ENCODE data around the gene C19orf47. TPM values are rescaled to one million over a fixed set of nuclear protein-coding genes. Genes with fewer than 3 reads are reported as not detected.

The C19orf47 gene
- total and polyA plus RNA-seq, 2 experiments from 2014 or later: 6.2 to 11.2 TPM

DNA sequence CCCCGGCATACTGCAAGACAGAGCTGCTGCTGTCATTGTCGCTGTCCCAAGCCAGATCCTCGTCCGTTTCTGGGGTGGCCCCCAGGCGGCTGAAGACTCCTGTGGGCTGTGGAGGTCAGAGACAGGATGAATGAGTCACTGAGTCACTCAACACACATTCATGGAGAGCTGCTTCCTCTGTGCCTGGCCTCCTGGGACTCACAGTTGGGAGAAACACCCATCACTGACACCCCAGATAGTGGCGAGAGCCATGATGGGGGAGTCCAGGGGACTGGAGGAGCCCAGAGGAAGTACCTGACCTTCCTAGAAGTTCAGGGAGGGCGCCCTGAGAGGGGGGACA lies 26.0 kb downstream of the C19orf47 start:
- Histone ChIP-seq H3K79me2 (ENCODE audit: insufficient read depth) (no peaks in the 10 kb centered on the region), H4K20me1 (ENCODE audit: insufficient read depth) (no peaks in the 10 kb centered on the region), H3K4me1 (ENCODE audit: insufficient read depth) (no peaks in the 10 kb centered on the region), H3K36me3 (ENCODE audit: low read depth) (peaks cover 11% of the 10 kb centered on the region; the same call in 1 of the 2 replicates), H3F3A (ENCODE audit: insufficient read depth) (no peaks in the 10 kb centered on the region), H3K9me2 (ENCODE audit: insufficient read depth) (no peaks in the 10 kb centered on the region), H3K27ac (no peak overlapping the region), H3K4me3 (no peak overlapping the region), H3K4me2 (ENCODE audit: unreplicated experiment) (no peak overlapping the region), H2AFZ (no peak overlapping the region), H3K27me3 (replicated peaks; ENCODE audit: insufficient read depth) (no peaks in the 10 kb centered on the region), H3K9ac (no peak overlapping the region), H3K9me3 (ENCODE audit: low read depth) (no peaks in the 10 kb centered on the region)
- no peak for TF ChIP-seq EZH2 (IDR thresholded peaks at IDR 0.05; ENCODE audit: insufficient read depth, poor library complexity, severe bottlenecking)
- no peak for TF ChIP-seq EZH2phosphoT487 (IDR thresholded peaks at IDR 0.05; ENCODE audit: insufficient read depth, low read depth)
- in situ Hi-C loops (cut with MboI): no loop called here
- 85 to 90% methylated on average over 7 of the region's 7 CpGs for WGBS, 2 experiments (ENCODE audit: low coverage in 1 of 2, low lambda C conversion rate in 2 of 2, missing lambda C conversion rate in 2 of 2)
- peak; percentile 7 for DNase-seq

GRCh38 chr19:40321566-40322270 lies 26.5 kb downstream of the C19orf47 start:
- no peak for DNase-seq
- Histone ChIP-seq H3K4me1 (ENCODE audit: insufficient read depth) (no peaks in the 10 kb centered on the region), H3K27ac (no peak overlapping the region), H2AFZ (no peak overlapping the region), H3K9me2 (ENCODE audit: insufficient read depth) (no peaks in the 10 kb centered on the region), H3K9me3 (ENCODE audit: low read depth) (no peaks in the 10 kb centered on the region), H4K20me1 (ENCODE audit: insufficient read depth) (no peaks in the 10 kb centered on the region), H3K4me3 (no peak overlapping the region), H3K9ac (no peak overlapping the region), H3K79me2 (ENCODE audit: insufficient read depth) (no peaks in the 10 kb centered on the region), H3K27me3 (replicated peaks; ENCODE audit: insufficient read depth) (no peaks in the 10 kb centered on the region), H3F3A (ENCODE audit: insufficient read depth) (no peaks in the 10 kb centered on the region), H3K4me2 (ENCODE audit: unreplicated experiment) (no peak overlapping the region), H3K36me3 (ENCODE audit: low read depth) (peaks cover 11% of the 10 kb centered on the region; the same call in 1 of the 2 replicates)
- TF ChIP-seq EZH2 (IDR thresholded peaks at IDR 0.05; ENCODE audit: insufficient read depth, poor library complexity, severe bottlenecking) (no peak), EZH2phosphoT487 (IDR thresholded peaks at IDR 0.05; ENCODE audit: insufficient read depth, low read depth) (no peak)
- 95 to 97% methylated on average over 22 to 24 of the region's 27 CpGs for WGBS, 2 experiments (ENCODE audit: low coverage in 1 of 2, low lambda C conversion rate in 2 of 2, missing lambda C conversion rate in 2 of 2)
- in situ Hi-C loops (cut with MboI): no loop called here

DNA sequence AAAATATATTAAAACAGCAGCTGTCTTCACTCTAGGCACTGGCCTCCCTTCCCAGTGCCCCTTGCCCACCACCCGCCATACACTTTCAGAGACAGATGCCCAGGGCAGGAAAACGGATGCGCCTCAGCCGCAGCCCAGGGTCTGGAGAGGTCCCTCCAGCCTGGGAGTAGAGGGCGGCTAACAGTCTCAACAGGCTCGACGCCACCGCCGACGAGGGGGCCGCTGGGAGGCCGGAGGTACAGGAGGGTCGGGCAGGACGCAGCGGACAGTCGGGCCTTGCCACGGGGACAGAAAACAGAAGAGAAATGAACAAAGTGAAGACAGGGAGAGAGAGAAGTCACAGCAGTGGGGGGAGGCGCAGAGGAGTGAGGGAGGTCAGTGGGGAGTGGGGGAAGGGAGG lies 27.1 kb downstream of the C19orf47 start:
- WGBS, 2 experiments (ENCODE audit: low coverage in 1 of 2, low lambda C conversion rate in 2 of 2, missing lambda C conversion rate in 2 of 2): 93 to 94% methylated on average over 17 to 18 of the region's 18 CpGs

GRCh38 chr19:40320558-40320935 lies 27.6 kb downstream of the C19orf47 start:
- TF ChIP-seq EZH2phosphoT487 (IDR thresholded peaks at IDR 0.05; ENCODE audit: insufficient read depth, low read depth) (no peak), EZH2 (IDR thresholded peaks at IDR 0.05; ENCODE audit: insufficient read depth, poor library complexity, severe bottlenecking) (no peak)
- H3F3A ChIP-seq (ENCODE audit: insufficient read depth): no peaks in the 10 kb centered on the region
- no peak overlapping the region for H3K9ac ChIP-seq
- peaks cover 8% of the 10 kb centered on the region; the same call in 1 of the 2 replicates for H3K36me3 ChIP-seq (ENCODE audit: low read depth)
- no peaks in the 10 kb centered on the region for H3K27me3 ChIP-seq (replicated peaks; ENCODE audit: insufficient read depth)
- H3K4me3 ChIP-seq: no peak overlapping the region
- no peak for DNase-seq
- H3K9me2 ChIP-seq (ENCODE audit: insufficient read depth): no peaks in the 10 kb centered on the region
- no peak overlapping the region for H3K4me2 ChIP-seq (ENCODE audit: unreplicated experiment)
- WGBS, 2 experiments (ENCODE audit: low coverage in 1 of 2, low lambda C conversion rate in 2 of 2, missing lambda C conversion rate in 2 of 2): 84 to 85% methylated on average over 7 of the region's 7 CpGs
- no peak overlapping the region for H3K27ac ChIP-seq
- no peaks in the 10 kb centered on the region for H4K20me1 ChIP-seq (ENCODE audit: insufficient read depth)
- in situ Hi-C loops (cut with MboI): no loop called here
- H3K4me1 ChIP-seq (ENCODE audit: insufficient read depth): no peaks in the 10 kb centered on the region
- H2AFZ ChIP-seq: no peak overlapping the region
- H3K9me3 ChIP-seq (ENCODE audit: low read depth): no peaks in the 10 kb centered on the region
- H3K79me2 ChIP-seq (ENCODE audit: insufficient read depth): no peaks in the 10 kb centered on the region

More for the DNA sequence above, 27.1 kb downstream of the C19orf47 start:
- H4K20me1 ChIP-seq (ENCODE audit: insufficient read depth): no peaks in the 10 kb centered on the region
- H3K4me1 ChIP-seq (ENCODE audit: insufficient read depth): no peaks in the 10 kb centered on the region
- no peak overlapping the region for H2AFZ ChIP-seq
- H3K4me3 ChIP-seq: no peak overlapping the region
- in situ Hi-C loops (cut with MboI): no loop called here
- no peaks in the 10 kb centered on the region for H3K27me3 ChIP-seq (replicated peaks; ENCODE audit: insufficient read depth)
- no peaks in the 10 kb centered on the region for H3K9me3 ChIP-seq (ENCODE audit: low read depth)
- H3F3A ChIP-seq (ENCODE audit: insufficient read depth): no peaks in the 10 kb centered on the region
- no peaks in the 10 kb centered on the region for H3K79me2 ChIP-seq (ENCODE audit: insufficient read depth)
- no peak overlapping the region for H3K9ac ChIP-seq
- no peak for DNase-seq
- no peaks in the 10 kb centered on the region for H3K9me2 ChIP-seq (ENCODE audit: insufficient read depth)
- no peak overlapping the region for H3K27ac ChIP-seq
- peaks cover 11% of the 10 kb centered on the region; the same call in 1 of the 2 replicates for H3K36me3 ChIP-seq (ENCODE audit: low read depth)
- no peak overlapping the region for H3K4me2 ChIP-seq (ENCODE audit: unreplicated experiment)
- TF ChIP-seq EZH2phosphoT487 (IDR thresholded peaks at IDR 0.05; ENCODE audit: insufficient read depth, low read depth) (no peak), EZH2 (IDR thresholded peaks at IDR 0.05; ENCODE audit: insufficient read depth, poor library complexity, severe bottlenecking) (no peak)
